GM23338 (cell line): Measurements from ENCODE around the gene EXOC4.

Source experiments
- CREB1 ChIP-seq: fragments of 250-450 bp; sonication (Bioruptor Pico); IDR thresholded peaks from 2 replicates; pipeline ENCODE4 v1.5.0; 2020; ENCODE audit warnings: low read depth, mild to moderate bottlenecking, moderate library complexity
- CTCF ChIP-seq, 2 experiments: fragments of 200-600 bp in 1 of 2; sonication (generic) in 1 of 2; conservative IDR thresholded peaks; 2 replicates each; pipeline versions ENCODE4 v1.5.1 to v1.6.1; 2016 to 2017; ENCODE audit warnings: antibody characterized with exemption in 2 of 2, low read depth in 2 of 2, mild to moderate bottlenecking in 2 of 2, moderate library complexity in 1 of 2
- NANOG ChIP-seq: IDR thresholded peaks from 2 replicates; pipeline ENCODE4 v1.6.1; 2016; ENCODE audit warnings: antibody characterized with exemption, borderline replicate concordance
- POLR2AphosphoS5 ChIP-seq: IDR thresholded peaks from 2 replicates; pipeline ENCODE4 v1.6.1; 2016; ENCODE audit warnings: antibody characterized with exemption, low read depth
- REST ChIP-seq: IDR thresholded peaks from one replicate; pipeline ENCODE4 v1.6.1; 2018; ENCODE audit warnings: antibody characterized with exemption; ENCODE audit not compliant: unreplicated experiment

GRCh38 chr7:133861876-133862275, 609.0 kb downstream of the EXOC4 start:
- TF ChIP-seq CTCF (conservative IDR thresholded peaks at IDR 0.05; ENCODE audit: low read depth in 2 of 2) (no peak), POLR2AphosphoS5 (no peak), NANOG (no peak), REST (no peak), CREB1 (CRISPR knock-in tag) (no peak)
